Nephron progenitor cell (in vitro differentiated cells): ENCODE results near the gene TRMT2B.

ENCODE experiments used
- DNase-seq: peaks from one replicate; pipeline ENCODE4 v3.0.0; 2021
- H3K27ac Mint-ChIP-seq: 2 replicates; pipeline ENCODE4 v1.8.0; 2021; ENCODE audit warnings: mild to moderate bottlenecking, moderate library complexity, mixed read lengths
- H3K27me3 Mint-ChIP-seq: 2 replicates; pipeline ENCODE4 v1.8.0; 2021; ENCODE audit warnings: mild to moderate bottlenecking, low read depth, mixed read lengths; ENCODE audit not compliant: poor library complexity
- H3K36me3 Mint-ChIP-seq: 2 replicates; pipeline ENCODE4 v1.8.0; 2021; ENCODE audit warnings: low read depth, mixed read lengths
- H3K4me1 Mint-ChIP-seq: 2 replicates; pipeline ENCODE4 v1.8.0; 2021; ENCODE audit warnings: mixed read lengths
- H3K4me3 Mint-ChIP-seq: 2 replicates; pipeline ENCODE4 v1.8.0; 2021; ENCODE audit warnings: mild to moderate bottlenecking, moderate library complexity, mixed read lengths
- H3K9me3 Mint-ChIP-seq: 2 replicates; pipeline ENCODE4 v1.8.0; 2021; ENCODE audit warnings: mild to moderate bottlenecking, moderate library complexity, mixed read lengths
- TF ChIP-seq, protein P1 (sequence below): fragments of 200-600 bp; sonication (generic); IDR thresholded peaks from 2 replicates; pipeline ENCODE4 v1.5.0; 2021; ENCODE audit warnings: antibody characterized with exemption

The TRMT2B gene

DNA sequence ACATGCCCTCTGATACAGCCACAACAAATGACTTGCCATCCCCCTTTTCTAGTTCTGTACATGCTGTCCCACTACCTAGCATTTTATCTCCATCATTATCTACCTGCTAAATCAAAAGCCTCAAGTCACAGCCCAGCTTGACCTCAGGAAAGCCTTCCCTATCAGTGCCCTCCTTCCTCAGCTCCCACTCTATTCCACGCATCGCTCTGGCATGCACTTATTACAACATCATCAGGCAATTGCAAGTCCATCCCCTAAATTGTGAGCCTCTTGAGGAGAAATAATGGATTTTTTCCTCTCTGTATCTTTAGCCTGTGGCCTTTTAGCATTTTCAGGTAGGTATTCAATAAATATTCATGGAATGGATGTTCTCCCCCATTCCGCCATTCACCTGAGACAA lies 76.7 kb downstream of the TRMT2B start:
- Mint-ChIP-seq H3K36me3 (peaks cover 9% of the 10 kb centered on the region), H3K27ac (no peak overlapping the region), H3K9me3 (peaks cover 60% of the 10 kb centered on the region), H3K27me3 (no peaks in the 10 kb centered on the region), H3K4me1 (no peaks in the 10 kb centered on the region), H3K4me3 (no peak overlapping the region)
- no peak for DNase-seq
- TF ChIP-seq, protein P1, sequence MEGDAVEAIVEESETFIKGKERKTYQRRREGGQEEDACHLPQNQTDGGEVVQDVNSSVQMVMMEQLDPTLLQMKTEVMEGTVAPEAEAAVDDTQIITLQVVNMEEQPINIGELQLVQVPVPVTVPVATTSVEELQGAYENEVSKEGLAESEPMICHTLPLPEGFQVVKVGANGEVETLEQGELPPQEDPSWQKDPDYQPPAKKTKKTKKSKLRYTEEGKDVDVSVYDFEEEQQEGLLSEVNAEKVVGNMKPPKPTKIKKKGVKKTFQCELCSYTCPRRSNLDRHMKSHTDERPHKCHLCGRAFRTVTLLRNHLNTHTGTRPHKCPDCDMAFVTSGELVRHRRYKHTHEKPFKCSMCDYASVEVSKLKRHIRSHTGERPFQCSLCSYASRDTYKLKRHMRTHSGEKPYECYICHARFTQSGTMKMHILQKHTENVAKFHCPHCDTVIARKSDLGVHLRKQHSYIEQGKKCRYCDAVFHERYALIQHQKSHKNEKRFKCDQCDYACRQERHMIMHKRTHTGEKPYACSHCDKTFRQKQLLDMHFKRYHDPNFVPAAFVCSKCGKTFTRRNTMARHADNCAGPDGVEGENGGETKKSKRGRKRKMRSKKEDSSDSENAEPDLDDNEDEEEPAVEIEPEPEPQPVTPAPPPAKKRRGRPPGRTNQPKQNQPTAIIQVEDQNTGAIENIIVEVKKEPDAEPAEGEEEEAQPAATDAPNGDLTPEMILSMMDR = no peak

DNA sequence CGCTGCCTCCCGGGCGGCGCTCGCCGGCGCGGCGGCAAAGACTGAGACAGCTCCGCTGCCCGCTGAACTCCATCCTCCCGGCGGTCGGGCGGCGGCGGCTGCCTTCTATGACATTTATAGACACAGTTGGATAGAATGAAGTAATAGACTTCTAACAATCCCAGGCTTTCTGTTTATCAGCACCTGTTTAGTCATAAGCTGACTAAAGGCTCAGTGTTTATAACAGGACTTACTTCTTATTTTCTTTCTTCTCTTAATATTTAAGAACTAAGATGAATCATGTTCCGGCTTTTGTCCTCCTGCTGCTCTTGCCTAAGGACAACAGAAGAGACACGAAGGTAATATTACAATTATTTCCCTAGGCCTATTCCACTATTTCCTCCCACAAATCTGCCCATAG lies 78.5 kb downstream of the TRMT2B start:
- no peak overlapping the region for H3K27ac Mint-ChIP-seq
- peaks cover 45% of the 10 kb centered on the region for H3K9me3 Mint-ChIP-seq
- H3K27me3 Mint-ChIP-seq = no peaks in the 10 kb centered on the region
- H3K4me3 Mint-ChIP-seq = no peak overlapping the region
- peaks cover 9% of the 10 kb centered on the region for H3K36me3 Mint-ChIP-seq
- no peak for DNase-seq
- no peaks in the 10 kb centered on the region for H3K4me1 Mint-ChIP-seq
- TF ChIP-seq, protein P1 = no peak

DNA sequence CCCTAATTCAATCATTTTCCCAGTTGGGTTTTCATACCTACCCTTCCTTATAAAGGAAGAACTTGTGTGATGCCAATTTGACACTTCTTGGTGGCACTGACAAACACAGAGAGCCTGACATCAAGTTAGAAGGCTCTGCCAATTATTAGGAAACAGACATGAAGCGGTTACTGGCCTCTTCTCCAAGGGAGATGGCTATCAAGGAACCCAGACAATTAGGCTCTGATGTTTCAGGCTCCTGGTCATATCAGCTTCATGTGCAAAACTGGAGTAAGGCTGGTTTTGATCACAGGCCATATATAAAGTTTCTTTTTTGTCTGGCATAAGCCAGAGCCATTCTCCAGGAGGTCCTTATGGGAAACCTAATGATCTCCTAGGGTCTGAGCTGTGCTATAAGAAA lies 82.0 kb downstream of the TRMT2B start:
- H3K4me3 Mint-ChIP-seq = no peak overlapping the region
- no peaks in the 10 kb centered on the region for H3K4me1 Mint-ChIP-seq
- H3K27me3 Mint-ChIP-seq = peaks cover 4% of the 10 kb centered on the region
- peaks cover 9% of the 10 kb centered on the region for H3K36me3 Mint-ChIP-seq
- H3K27ac Mint-ChIP-seq = no peak overlapping the region
- no peak for DNase-seq
- TF ChIP-seq, protein P1 = no peak
- peaks cover 41% of the 10 kb centered on the region for H3K9me3 Mint-ChIP-seq

DNA sequence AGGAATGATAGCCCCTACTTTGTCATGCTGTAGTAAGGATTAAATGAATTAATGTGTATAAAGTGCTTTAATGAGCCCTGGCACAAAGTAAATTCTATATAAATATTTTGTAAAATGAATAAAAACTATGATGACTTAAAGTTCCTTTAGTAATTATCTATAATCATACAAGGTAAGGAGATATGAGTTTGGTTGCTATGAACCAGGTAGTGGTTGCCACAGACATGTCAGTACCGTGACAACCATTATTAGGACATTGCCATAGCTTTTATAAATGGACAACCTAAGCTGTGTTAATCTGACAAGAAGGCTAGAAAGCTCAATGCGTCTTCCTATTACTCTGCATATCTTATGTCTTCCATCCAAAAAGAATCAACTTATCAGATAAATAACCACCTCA lies 82.5 kb downstream of the TRMT2B start, which contains the start of gene ARL13A:
ARL13A (plus strand) TSS at position 301 of the 400 bp plus-strand sequence. CDS start 3,982 bp downstream, outside the sequence.
- Mint-ChIP-seq H3K27me3 (peaks cover 4% of the 10 kb centered on the region), H3K27ac (no peak within 1 kb of the TSS), H3K4me1 (no peaks in the 10 kb centered on the region), H3K9me3 (peaks cover 39% of the 10 kb centered on the region), H3K36me3 (peaks cover 9% of the 10 kb centered on the region), H3K4me3 (no peak within 1 kb of the TSS)
- DNase-seq = no peak
- TF ChIP-seq, protein P1 = no peak

DNA sequence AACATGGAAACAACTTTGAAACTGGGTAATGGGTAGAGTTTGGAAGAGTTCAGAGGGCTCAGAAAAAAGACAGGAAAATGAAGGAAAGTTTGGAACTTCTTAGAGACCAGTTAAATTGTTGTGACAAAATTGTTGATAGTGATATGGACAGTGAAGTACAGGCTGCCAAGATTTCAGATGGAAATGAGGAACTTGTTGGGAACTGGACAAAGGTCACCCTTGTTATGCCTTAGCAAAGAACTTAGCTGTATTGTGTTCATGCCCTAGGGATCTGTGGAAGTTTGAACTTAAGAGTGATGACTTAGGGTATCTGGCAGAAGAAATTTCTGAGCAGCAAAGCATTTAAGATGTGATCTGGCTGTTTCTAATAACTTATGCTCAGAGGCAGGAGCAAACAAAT lies 87.5 kb downstream of the TRMT2B start:
- DNase-seq = no peak
- TF ChIP-seq, protein P1 = no peak
- Mint-ChIP-seq H3K27ac (no peak overlapping the region), H3K36me3 (no peaks in the 10 kb centered on the region), H3K27me3 (peaks cover 10% of the 10 kb centered on the region), H3K4me1 (no peaks in the 10 kb centered on the region), H3K4me3 (no peak overlapping the region), H3K9me3 (peaks cover 64% of the 10 kb centered on the region)

DNA sequence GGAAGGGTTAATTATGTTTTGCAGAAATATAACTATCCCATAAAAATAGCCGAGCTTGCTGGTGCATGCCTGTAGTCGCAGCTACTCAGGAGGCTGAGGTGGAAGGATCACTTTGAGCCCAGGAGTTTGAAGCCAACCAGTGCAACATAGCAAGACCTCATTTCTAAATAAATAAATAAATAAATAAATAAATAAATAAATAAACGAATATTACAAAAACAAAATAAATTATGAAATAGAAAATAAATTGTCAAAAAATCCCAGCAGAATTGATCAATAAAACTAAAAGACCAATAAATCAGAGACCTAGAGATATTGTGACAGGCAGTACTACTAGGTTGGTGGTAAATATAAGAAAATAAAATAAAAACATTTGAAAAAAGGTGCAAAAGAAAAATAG lies 89.1 kb downstream of the TRMT2B start:
- Mint-ChIP-seq H3K9me3 (peaks cover 61% of the 10 kb centered on the region), H3K27ac (no peak overlapping the region), H3K4me3 (no peak overlapping the region), H3K27me3 (peaks cover 10% of the 10 kb centered on the region), H3K4me1 (no peaks in the 10 kb centered on the region), H3K36me3 (no peaks in the 10 kb centered on the region)
- DNase-seq = no peak
- TF ChIP-seq, protein P1 = no peak
